Nephron (organoid): ENCODE measurements around the gene HSD17B12.

Source experiments
- H3K27ac Mint-ChIP-seq, 3 experiments: 2 replicates each; pipeline ENCODE4 v1.8.0; 2020; ENCODE audit warnings: mixed read lengths in 3 of 3, mild to moderate bottlenecking in 2 of 3, moderate library complexity in 1 of 3
- H3K27me3 Mint-ChIP-seq: 2 replicates; pipeline ENCODE4 v1.8.0; 2021; ENCODE audit warnings: low read depth, mild to moderate bottlenecking, moderate library complexity, mixed read lengths
- H3K36me3 Mint-ChIP-seq: 2 replicates; pipeline ENCODE4 v1.8.0; 2020; ENCODE audit warnings: low read depth, mixed read lengths
- H3K4me1 Mint-ChIP-seq: 2 replicates; pipeline ENCODE4 v1.8.0; 2020; ENCODE audit warnings: mixed read lengths
- H3K4me3 Mint-ChIP-seq, 3 experiments: 2 replicates each; pipeline ENCODE4 v1.8.0; 2020; ENCODE audit warnings: mild to moderate bottlenecking in 3 of 3, mixed read lengths in 3 of 3, moderate library complexity in 2 of 3
- H3K9me3 Mint-ChIP-seq: 2 replicates; pipeline ENCODE4 v1.8.0; 2020; ENCODE audit warnings: mixed read lengths
- CTCF ChIP-seq, 3 experiments: fragments of 200-600 bp; sonication (generic); IDR thresholded peaks; one replicate each; pipeline ENCODE4 v1.5.0; 2021; ENCODE audit warnings: antibody characterized with exemption in 3 of 3; ENCODE audit not compliant: unreplicated experiment in 3 of 3

The HSD17B12 gene

GRCh38 chr11:43643898-43644620 is 36.5 kb upstream of the HSD17B12 start:
- Mint-ChIP-seq H3K9me3 (peaks cover 3% of the 10 kb centered on the region), H3K27ac (peak overlapping the region; percentile 61 to 97 (median 97)), H3K27me3 (peaks cover 22% of the 10 kb centered on the region), H3K4me1 (peaks cover 11% of the 10 kb centered on the region), H3K36me3 (peaks cover 7% of the 10 kb centered on the region), H3K4me3 (peak overlapping the region; percentile 98 to 100 (median 100))
- no peak for TF ChIP-seq CTCF (IDR thresholded peaks at IDR 0.05; ENCODE audit: unreplicated experiment in 3 of 3)

- H3K36me3 Mint-ChIP-seq: peaks cover 12% of the 10 kb centered on the region
- no peak for TF ChIP-seq CTCF (IDR thresholded peaks at IDR 0.05; ENCODE audit: unreplicated experiment in 3 of 3)
- peaks cover 11% of the 10 kb centered on the region for H3K4me1 Mint-ChIP-seq
- H3K4me3 Mint-ChIP-seq: peak overlapping the region; percentile 98 to 100 (median 100)
- peaks cover 3% of the 10 kb centered on the region for H3K9me3 Mint-ChIP-seq
- H3K27ac Mint-ChIP-seq: peak overlapping the region; percentile 61 to 97 (median 97)
- peaks cover 15% of the 10 kb centered on the region for H3K27me3 Mint-ChIP-seq
Measured at GRCh38 chr11:43644621-43645299, 35.8 kb upstream of the HSD17B12 start.

- TF ChIP-seq CTCF (IDR thresholded peaks at IDR 0.05; ENCODE audit: unreplicated experiment in 3 of 3): no peak
- H3K4me3 Mint-ChIP-seq: peak overlapping the region; percentile 59 to 100 (median 83)
- H3K27ac Mint-ChIP-seq: no peak overlapping the region
- peaks cover 16% of the 10 kb centered on the region for H3K9me3 Mint-ChIP-seq
- no peaks in the 10 kb centered on the region for H3K27me3 Mint-ChIP-seq
- peaks cover 11% of the 10 kb centered on the region for H3K4me1 Mint-ChIP-seq
- peaks cover 25% of the 10 kb centered on the region for H3K36me3 Mint-ChIP-seq
Measured at GRCh38 chr11:43646767-43647166, 33.8 kb upstream of the HSD17B12 start.

GRCh38 chr11:43648888-43649287 is 31.6 kb upstream of the HSD17B12 start:
- H3K27ac Mint-ChIP-seq: no peak overlapping the region
- H3K36me3 Mint-ChIP-seq: peaks cover 26% of the 10 kb centered on the region
- no peak for TF ChIP-seq CTCF (IDR thresholded peaks at IDR 0.05; ENCODE audit: unreplicated experiment in 3 of 3)
- H3K27me3 Mint-ChIP-seq: peaks cover 3% of the 10 kb centered on the region
- peaks cover 30% of the 10 kb centered on the region for H3K9me3 Mint-ChIP-seq
- H3K4me3 Mint-ChIP-seq: no peak overlapping the region
- H3K4me1 Mint-ChIP-seq: peaks cover 7% of the 10 kb centered on the region

- TF ChIP-seq CTCF (IDR thresholded peaks at IDR 0.05; ENCODE audit: unreplicated experiment in 3 of 3): no peak
- peaks cover 30% of the 10 kb centered on the region for H3K9me3 Mint-ChIP-seq
- H3K27ac Mint-ChIP-seq: no peak overlapping the region
- H3K27me3 Mint-ChIP-seq: peaks cover 3% of the 10 kb centered on the region
- no peak overlapping the region for H3K4me3 Mint-ChIP-seq
- H3K4me1 Mint-ChIP-seq: peaks cover 4% of the 10 kb centered on the region
- peaks cover 26% of the 10 kb centered on the region for H3K36me3 Mint-ChIP-seq
Measured at GRCh38 chr11:43649501-43649900, 31.0 kb upstream of the HSD17B12 start.
